Central memory CD4-positive, alpha-beta T cell (primary cell): ENCODE data around the gene INTS11.

Experiments used
- DNase-seq: peaks from one replicate; pipeline ENCODE4 v3.0.0; 2022

The INTS11 gene

DNA sequence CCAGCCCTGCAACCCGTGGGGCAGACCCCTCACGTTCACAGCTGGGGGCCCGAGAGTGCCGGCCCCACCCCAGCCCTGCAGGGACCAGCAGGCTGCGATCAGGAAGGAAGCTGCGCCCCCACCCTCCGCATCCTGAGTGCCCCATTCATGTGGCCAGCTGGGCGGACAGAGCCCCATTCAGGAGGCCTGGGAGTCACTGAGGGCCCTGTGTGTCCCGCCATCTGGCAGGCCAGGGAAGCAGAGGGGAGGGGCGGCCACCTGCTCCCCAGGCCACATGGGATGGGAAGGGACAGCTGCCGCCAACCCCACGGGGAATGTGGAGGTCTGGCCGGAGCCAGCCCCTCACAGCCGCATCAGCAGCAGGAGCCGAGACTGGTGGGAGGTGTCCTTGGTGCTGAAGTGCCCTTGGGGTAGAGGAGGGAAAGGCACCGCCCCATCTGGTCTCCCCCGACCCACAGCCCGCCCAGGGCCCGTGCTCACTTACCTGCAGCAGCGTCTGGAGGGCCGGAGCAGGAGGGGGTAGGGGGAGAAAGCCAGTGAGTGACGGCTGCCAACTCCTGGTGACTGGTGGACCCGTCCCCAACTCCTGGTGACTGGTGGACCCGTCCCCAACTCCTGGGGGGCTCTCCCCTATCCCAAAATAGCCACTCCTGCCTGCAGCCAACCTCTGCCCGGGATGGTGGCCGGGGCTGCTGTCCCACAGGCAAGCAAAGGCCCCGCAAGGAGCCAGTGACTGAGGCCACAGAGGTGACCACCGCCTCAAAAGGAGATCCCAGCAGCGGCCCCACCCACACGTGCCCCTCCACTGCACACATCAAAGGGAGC, 25.4 kb downstream of the INTS11 start:
- DNase-seq = no peak

DNA sequence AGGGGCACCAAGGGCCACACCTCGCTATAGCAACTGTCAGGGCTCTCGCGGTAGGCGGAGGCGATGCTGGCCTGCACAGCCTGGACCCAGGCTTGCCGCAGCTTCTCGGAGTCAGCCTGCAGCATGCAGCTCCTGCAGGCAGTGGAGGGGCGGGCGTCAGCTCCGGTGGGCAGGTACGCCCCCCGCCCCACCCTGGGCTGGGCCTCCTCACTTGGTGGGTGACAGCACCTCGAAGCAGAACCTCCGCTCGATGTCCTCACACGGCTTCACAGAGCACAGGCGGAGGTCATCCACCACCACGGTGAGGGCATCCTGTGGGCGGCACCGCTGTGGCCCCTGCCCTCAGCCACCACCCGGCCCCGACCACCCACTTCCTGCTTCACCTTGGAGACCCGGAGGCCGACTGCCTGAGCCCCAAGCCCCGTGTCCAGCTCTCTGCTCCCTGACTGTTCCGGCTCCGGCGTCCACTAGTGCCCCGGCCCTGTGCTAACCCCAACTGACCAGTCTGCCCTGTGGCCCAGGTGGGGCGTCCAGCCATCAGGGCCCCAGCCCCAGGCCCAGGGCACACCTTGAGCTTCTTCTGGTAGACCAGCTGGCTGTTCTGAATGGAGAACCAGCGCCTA, 26.5 kb downstream of the INTS11 start:
- DNase-seq = no peak

DNA sequence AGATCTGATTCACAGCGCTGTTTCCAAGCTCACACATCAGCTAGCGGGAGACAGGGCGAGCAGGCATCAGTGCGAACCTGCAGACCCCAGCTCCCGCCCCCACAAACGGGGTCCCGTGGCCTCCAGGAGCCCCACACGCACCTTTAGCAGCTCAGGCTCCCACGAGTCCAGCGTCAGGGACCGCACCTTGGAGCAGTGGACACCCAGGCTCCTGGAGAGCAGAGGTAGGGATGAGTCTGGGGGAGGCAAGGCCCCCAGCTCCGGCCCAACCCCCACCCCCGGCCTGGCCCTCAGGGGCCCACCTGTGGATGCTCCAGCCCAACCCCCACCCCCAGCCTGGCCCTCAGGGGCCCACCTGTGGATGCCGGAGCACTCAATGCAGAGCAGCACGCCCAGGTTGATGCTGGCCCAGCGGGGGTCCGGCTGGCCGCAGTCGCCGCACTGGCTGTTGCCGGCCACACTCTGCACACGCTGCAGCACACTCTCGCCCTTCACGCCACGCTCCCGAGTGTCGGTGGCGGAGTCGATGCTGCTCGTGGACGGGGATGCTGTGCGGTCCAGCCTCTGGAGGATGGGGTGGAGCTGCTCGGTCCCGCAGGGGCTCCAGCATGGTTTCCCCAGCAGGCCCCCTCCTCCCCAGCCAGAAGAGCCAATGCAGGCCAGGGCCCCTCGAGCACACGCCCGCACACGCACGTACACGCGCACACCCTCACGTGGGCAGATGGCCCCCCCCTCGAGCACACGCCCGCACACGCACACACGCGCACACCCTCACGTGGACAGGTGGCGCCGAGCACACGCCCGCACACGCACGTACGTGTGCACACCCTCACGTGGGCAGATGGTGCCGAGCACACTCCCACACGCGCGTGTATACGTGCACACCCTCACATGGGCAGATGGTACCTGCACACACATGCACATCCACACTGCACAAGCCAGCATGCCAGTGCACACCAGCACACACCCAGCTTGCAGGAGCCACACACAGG, 28.1 kb downstream of the INTS11 start:
- DNase-seq = no peak

DNA sequence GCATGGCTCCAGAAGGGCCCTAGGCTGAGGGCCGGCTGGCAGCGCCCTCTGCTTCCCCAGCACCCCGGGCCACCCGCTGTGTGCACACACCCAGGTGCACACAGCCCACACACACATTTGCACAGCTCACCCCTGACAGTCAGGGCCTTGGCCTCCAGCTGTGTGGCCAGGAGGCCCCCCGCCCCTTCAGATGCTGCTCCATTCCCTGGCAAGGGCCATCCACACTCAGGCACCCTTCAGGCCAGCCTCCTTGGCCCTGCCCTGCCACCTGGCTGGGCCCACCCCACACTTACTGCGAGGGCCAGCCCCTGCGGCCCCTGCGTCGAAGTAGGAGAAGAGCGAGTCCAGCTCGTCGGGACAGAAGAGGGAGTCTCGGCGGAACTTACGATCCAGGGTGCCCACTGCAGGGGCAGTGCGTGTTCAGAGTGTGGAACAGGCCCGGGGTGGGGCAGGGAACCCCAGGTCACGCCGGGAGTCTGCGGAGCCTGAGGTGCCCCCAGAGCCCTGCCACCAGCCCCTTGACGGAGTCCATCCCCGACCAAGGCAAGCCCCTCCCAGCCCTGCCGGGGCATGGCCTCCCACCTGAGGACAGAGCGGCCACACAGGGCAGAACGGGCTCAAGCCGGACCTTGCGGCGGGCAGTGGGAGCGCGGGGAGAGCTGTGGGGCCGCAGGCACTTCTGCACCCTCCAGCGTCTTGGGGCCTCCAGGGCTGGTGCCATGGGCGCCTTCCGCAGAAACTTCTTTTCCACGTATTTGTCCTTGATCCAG, 29.1 kb downstream of the INTS11 start:
- DNase-seq = no peak

DNA sequence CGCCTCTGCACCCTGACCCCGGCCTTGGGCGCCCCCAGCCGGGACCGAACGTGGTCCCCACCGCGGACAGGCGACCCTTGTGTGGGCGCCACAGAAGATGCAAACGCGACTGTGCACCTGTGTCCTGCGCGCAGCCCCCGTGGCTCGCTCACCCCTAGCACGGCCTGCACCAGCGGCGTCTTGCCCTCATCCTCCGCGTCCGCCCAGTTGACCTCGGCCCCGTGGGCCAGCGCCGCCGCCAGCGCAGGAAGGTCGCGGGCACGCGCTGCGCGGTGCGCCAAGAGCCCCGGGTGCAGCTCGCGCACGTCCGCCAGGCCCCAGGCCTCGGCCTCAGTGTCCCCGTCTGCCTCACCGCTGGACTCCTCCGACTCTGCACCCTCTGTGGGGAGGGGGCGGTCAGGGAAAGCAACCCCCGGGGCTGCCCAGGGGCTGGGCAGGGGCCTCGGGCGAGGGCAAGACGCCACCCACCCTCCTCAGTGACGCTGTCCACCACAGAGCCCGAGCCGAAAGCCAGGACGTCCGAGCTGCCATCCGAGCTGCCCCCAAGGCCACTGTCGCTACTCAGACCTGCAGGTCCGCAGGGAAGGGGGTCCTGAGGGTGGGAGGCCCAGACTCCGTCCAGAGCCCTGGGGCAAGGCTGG, 30.1 kb downstream of the INTS11 start:
- no peak for DNase-seq

DNA sequence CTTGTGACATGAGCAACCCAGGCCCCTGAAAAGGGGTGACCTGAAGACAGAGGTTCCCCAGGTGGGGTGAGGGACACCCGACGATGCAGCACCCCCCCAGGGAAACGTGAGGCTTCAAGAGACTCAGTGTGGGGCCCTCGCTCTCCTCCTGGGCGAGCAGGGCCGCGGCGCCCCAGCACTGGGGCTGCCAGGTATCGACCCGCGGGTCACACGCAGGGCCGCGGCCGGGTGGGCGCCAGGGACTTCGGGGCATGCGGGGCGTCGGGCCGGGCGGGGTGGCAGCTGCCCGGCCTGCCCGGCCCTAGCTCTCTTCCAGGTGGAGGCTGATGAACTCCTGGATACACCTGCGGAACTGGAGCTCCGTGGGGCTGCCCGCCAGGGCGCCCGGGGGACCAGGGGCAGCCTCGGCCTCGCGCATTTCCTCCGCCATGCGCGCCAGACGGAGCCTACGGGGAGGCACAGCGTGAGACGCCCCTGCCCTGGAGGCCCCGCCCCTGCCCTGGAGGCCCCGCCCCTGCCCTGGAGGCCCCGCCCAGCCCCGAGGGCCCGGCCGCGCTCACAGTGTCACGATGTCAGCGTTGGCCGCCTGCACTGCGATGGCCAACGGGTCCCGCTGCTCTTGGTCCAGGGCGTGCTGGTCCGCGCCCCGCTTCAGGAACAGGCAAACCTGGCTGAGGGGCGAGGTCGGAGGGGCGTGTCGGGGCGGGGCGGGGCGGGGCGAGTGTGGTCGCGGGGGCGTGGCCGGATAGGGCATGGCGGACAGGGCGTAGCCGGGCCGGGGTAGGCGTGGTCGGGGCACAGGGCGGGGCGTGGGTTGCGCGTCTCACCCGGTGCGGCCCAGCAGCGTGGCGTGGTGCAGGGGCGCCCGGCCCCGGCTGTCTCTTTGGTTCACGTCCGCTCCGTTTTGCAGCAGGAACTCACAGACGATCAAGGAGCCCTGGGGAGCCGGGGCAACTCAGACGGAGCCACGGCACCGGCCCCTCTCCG, 30.9 kb downstream of the INTS11 start:
- no peak for DNase-seq

DNA sequence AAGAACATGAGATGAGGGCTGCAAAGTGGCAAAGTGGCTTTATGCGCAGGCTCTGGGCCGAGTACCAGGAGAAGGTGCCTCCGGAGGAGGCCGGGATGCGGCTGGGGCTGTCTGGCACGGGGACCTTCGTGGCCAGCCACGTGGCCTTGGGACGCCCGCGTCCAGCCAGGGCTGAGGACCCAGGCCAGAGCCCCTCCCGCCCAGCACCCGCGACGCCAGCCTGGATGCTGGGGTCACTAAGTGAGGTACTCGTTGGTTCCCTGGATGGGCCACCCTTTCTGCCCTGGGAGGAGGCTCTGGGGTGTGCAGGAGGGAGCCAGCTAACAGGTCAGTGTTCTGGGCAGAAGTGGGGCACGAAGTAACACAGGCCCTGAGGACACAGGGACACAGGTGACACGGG, 31.6 kb downstream of the INTS11 start:
- DNase-seq = no peak

DNA sequence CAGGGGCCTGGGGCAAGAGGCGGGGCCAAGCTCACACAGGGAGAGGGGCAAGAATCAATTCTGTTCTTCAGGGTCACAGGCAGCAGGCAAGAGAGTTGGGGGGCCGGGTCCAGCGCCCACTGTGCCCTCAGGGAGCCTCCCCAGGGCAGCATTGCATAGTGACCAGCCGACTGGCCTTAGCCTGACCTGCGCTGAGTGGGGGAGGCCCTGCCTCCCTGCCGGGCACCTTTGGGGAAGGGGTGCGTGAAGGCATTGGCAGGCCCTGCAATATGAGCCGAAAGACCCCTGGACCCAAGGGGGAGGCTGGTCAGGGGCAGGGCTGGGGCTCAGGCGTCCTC, 32.0 kb downstream of the INTS11 start:
- no peak for DNase-seq

DNA sequence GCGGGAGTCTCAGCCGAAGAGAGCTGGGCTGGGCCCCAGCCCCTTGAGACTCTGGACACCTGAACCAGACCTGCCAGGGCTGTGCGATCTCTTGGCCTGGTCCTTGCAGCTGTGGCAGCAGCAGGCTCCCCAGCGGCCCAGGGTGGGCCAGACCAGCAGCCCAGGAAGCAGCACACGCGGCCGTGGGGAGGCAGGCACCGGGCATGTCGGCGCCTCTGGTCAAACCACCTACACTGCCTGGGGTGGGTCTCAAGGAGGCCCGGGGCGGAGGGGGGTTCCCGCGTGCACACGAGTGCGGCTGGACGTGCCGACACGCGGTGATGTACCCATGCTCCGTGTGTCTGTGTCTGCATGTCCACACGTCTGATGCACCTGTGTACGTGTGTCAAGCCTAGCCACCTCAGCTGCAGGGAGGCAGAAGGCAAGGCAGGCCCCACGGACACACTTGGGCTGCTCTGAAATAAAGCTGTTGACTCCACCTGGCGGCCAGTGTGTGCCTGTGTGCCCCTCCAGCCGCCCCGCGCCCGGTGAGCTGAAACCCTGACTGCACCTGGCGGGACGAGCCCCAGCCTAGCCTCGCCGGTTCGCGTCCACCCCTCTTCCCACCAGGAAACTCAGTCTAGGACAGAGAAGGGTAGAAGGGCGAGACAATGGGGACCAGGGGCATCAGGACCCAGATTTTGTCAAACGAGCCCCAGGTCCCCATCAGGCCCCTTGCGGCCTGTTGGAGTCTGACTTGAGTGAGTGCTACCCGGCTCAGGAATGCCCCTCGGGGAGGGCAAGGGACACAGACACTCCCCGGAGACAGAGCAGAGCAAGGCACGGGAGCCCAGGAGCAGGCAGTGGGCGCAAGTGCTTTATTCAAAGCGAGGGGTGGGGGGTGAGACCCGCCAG, 32.7 kb downstream of the INTS11 start:
- DNase-seq = peak; percentile 65

DNA sequence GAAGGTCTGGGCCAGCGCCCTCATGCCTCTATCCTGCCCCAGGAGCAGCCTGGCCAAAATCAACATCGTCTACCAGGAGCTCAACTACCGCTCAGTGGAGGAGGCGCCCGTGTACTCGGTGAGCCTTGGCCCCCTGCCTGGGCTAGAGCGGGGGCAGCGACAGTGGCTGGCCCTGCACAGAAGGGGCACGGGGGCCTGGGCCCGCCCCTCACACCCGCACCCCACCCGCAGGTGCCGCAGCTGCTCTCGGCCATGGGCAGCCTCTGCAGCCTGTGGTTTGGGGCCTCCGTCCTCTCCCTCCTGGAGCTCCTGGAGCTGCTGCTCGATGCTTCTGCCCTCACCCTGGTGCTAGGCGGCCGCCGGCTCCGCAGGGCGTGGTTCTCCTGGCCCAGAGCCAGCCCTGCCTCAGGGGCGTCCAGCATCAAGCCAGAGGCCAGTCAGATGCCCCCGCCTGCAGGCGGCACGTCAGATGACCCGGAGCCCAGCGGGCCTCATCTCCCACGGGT, 33.4 kb downstream of the INTS11 start:
- DNase-seq = no peak

DNA sequence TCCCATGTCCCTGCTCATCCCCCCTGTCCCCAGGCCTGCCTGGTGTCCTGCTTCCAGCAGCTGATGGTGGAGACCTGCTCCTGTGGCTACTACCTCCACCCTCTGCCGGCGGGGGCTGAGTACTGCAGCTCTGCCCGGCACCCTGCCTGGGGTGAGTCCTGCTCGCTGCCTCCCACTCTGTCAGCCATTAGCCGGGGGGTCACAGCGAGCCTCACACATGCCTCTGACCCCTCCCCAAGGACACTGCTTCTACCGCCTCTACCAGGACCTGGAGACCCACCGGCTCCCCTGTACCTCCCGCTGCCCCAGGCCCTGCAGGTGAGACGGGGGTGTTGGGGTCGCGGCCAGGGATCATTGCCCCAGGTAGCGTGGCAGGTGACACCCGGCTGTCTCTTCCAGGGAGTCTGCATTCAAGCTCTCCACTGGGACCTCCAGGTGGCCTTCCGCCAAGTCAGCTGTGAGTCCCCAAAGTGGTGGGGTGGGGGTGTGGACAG, 34.2 kb downstream of the INTS11 start:
- DNase-seq = peak; percentile 49

DNA sequence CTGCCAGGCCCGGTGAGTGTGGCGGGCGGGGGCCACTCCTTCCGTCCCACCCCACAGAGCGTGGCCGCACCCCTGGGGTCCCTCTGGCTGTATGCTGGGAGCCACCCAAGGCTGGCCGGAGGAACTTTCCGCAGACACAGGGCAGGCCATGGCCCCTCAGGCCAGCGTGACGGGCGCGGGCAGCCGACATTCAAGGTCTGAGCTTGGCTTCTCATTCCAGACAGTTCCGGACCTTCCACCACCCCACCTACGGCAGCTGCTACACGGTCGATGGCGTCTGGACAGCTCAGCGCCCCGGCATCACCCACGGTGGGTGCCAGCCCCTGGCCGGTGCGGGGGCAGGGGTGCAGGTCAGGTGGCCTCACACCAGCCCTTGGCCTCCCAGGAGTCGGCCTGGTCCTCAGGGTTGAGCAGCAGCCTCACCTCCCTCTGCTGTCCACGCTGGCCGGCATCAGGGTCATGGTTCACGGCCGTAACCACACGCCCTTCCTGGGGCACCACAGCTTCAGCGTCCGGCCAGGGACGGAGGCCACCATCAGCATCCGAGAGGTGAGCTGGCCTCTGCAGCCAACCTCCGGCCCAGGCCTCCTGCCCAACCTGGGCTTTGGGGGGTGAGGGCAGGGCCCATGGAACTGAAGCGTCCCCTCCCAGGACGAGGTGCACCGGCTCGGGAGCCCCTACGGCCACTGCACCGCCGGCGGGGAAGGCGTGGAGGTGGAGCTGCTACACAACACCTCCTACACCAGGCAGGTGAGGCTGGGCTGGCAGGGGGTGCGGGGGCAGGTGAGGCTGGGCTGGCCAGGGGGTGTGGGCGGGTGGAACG, 37.0 kb downstream of the INTS11 start:
- no peak for DNase-seq

DNA sequence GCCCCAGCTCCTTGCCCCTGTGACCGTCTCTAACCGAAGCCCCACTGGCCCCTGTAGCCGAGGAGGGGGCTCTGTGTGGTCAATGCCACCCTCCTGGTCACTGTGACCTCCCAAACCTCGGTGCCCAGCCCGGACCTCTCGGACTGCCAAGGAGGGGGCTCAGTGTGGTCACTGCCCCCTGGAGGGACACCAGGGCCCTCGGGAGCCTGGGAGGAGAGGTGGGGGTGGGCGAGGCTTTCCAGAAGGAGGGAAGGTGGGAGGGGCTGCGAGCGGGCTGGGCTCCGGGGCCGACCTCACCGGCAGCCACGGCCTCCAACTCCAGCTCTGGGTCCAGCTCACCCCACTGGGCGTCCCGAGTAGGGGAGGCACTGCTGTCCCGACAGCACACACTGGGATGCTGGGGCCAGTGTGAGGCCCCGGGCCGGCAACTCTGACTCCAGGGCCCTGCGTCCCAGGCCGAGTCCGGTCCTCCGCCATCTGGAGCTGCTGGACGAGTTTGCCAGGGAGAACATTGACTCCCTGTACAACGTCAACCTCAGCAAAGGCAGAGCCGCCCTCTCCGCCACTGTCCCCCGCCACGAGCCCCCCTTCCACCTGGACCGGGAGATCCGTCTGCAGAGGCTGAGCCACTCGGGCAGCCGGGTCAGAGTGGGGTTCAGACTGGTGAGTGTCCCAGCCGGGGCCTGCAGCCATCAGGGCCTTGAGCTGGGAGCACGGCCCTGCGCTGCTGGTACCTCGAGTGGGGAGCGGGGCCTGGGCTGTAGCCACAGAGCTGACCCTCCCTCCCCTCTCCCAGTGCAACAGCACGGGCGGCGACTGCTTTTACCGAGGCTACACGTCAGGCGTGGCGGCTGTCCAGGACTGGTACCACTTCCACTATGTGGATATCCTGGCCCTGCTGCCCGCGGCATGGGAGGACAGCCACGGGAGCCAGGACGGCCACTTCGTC, 37.9 kb downstream of the INTS11 start:
- no peak for DNase-seq

DNA sequence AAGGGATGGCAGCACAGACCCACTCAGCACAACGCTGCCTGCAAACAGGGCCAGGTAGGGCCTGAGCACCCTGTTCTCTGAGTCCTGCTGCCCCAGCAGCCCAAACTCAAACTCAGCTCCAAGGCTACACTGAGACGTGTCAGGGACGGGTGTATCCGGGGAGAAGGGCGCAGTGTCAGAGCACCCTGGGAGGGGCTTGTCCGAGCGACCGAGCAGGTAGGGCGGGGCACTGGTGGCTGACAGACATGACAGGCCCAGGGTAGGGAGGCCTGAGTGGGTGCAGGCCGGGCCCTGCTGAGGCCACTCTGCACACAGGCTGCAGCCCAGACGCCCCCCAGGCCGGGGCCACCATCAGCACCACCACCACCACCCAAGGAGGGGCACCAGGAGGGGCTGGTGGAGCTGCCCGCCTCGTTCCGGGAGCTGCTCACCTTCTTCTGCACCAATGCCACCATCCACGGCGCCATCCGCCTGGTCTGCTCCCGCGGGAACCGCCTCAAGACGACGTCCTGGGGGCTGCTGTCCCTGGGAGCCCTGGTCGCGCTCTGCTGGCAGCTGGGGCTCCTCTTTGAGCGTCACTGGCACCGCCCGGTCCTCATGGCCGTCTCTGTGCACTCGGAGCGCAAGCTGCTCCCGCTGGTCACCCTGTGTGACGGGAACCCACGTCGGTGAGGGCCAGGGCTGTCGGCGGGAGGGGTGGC, 38.7 kb downstream of the INTS11 start:
- DNase-seq = no peak

DNA sequence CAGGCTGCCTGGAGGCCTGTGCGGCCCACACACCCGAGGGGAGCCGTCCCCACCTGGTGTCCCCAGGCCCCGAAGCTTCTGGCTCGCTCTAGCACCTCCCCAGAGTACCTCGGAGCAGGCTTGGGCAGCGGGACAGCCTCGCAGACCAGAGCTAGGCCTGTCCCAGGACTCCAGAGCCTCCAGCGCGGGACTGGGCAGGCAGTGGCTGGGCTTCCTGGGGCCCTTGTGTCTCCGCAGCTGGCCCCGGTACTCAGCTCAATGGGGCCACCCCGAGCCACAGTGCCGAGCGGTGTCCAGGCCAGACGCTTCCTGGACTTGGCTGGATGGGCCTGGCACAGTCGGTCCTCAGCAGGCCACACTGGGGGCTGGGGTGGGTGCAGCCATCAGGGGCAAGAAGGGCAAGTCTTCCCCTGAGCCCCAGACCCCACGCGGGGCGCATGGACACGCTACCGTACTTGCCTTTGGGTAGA, 39.3 kb downstream of the INTS11 start:
- DNase-seq = no peak
